DOHH2 (cell line): Measurements from ENCODE around the gene KLK6.

Experiments
- EZH2phosphoT487 ChIP-seq: fragments of 200-600 bp; sonication (generic); IDR thresholded peaks from 2 replicates; pipeline ENCODE4 v1.6.1; 2017; ENCODE audit warnings: borderline replicate concordance, mild to moderate bottlenecking, antibody characterized with exemption, low read length, moderate library complexity, mixed read lengths
- TF ChIP-seq, protein P1 (sequence below): fragments of 200-600 bp; sonication (generic); IDR thresholded peaks from one replicate; pipeline ENCODE4 v1.5.1; 2014; ENCODE audit warnings: antibody characterized with exemption, mild to moderate bottlenecking, low read depth, low read length; ENCODE audit not compliant: poor library complexity, severe bottlenecking

GRCh38 chr19:50912727-50913716 lies 56.4 kb downstream of the KLK6 start:
- TF ChIP-seq EZH2phosphoT487 = no peak
- TF ChIP-seq, protein P1, sequence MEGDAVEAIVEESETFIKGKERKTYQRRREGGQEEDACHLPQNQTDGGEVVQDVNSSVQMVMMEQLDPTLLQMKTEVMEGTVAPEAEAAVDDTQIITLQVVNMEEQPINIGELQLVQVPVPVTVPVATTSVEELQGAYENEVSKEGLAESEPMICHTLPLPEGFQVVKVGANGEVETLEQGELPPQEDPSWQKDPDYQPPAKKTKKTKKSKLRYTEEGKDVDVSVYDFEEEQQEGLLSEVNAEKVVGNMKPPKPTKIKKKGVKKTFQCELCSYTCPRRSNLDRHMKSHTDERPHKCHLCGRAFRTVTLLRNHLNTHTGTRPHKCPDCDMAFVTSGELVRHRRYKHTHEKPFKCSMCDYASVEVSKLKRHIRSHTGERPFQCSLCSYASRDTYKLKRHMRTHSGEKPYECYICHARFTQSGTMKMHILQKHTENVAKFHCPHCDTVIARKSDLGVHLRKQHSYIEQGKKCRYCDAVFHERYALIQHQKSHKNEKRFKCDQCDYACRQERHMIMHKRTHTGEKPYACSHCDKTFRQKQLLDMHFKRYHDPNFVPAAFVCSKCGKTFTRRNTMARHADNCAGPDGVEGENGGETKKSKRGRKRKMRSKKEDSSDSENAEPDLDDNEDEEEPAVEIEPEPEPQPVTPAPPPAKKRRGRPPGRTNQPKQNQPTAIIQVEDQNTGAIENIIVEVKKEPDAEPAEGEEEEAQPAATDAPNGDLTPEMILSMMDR = no peak
